HepG2 (cell line): Measurements from ENCODE around the gene PIR. TPM values are rescaled to one million over a fixed set of nuclear protein-coding genes. Genes with fewer than 3 reads are reported as not detected.

Experiments used
- ATAC-seq: fragments of 200-7000 bp; cut with Tn5 transposase; 3 replicates; pipeline ENCODE4 v1.9.1; 2020; ENCODE audit warnings: mild to moderate bottlenecking, moderate library complexity
- BruUV-seq: library from RNA; stranded (reverse); fragments of 400-500 nt; replicated peaks from 2 replicates; lab custom pipeline; 2021; lab: Mats Ljungman, UMichigan
- CTCF ChIA-PET: fragments of 300-600 bp; formaldehyde crosslinking; extraction: SDS; loops from one replicate; lab custom pipeline; 2021; ENCODE audit warnings: low total read pairs, inconsistent platforms, low intra/inter-chr PET ratio; lab: Yijun Ruan, JAX
- POLR2A ChIA-PET: fragments of 350-600 bp; sonication (Branson Sonifier 250); formaldehyde crosslinking; loops from one replicate; lab custom pipeline; 2020; ENCODE audit warnings: antibody characterized with exemption, inconsistent platforms; lab: Yijun Ruan, JAX
- DNase-seq: peaks from one replicate; pipeline ENCODE4 v3.0.0-alpha.2; 2015; ENCODE audit warnings: low spot score
- FAIRE-seq: peaks from 3 replicates; lab custom pipeline; 2011; peaks lifted over from hg19 to GRCh38; lab: Jason Lieb, UNC
- H2AFZ ChIP-seq: one replicate; pipeline ENCODE4 v1.6.1; 2011; ENCODE audit warnings: low read length, inconsistent platforms
- H3K27ac ChIP-seq: fragments of 300-600 bp; 3 replicates; pipeline ENCODE4 v1.8.0; 2011; ENCODE audit warnings: mixed run types, mild to moderate bottlenecking, mixed read lengths, low read length, inconsistent platforms; ENCODE audit not compliant: insufficient read depth; ENCODE audit errors: extremely low read length
- H3K27me3 ChIP-seq, 2 experiments: fragments of 200-600 bp in 1 of 2; 2 replicates in 1 of 2; 3 replicates in 1 of 2; pipeline versions ENCODE4 v1.6.0 to v1.8.0; 2011; ENCODE audit warnings: low read length in 2 of 2, mild to moderate bottlenecking in 2 of 2, moderate library complexity in 2 of 2, inconsistent platforms in 1 of 2; ENCODE audit not compliant: insufficient read depth in 2 of 2, control insufficient read depth in 1 of 2
- H3K36me3 ChIP-seq, 2 experiments: fragments of 200-600 bp in 1 of 2; replicated peaks in 1 of 2; 2 replicates in 1 of 2; 3 replicates in 1 of 2; pipeline versions ENCODE4 v1.5.1 to v1.8.0; 2011; ENCODE audit warnings: low read length in 2 of 2, inconsistent platforms in 1 of 2; ENCODE audit not compliant: insufficient read depth in 2 of 2, control insufficient read depth in 1 of 2
- H3K4me1 ChIP-seq: 2 replicates; pipeline ENCODE4 v1.5.1; 2012; ENCODE audit warnings: low read length, inconsistent platforms; ENCODE audit not compliant: insufficient read depth
- H3K4me2 ChIP-seq: 2 replicates; pipeline ENCODE4 v1.6.0; 2011; ENCODE audit warnings: low read depth, low read length, inconsistent platforms
- H3K4me3 ChIP-seq, 3 experiments: fragments of 200-600 bp in 1 of 3; sonication (generic), shearing (Covaris generic) in 1 of 3; replicated peaks in 1 of 3; 2 replicates each; pipeline ENCODE4 v1.5.1; 2011 to 2016; ENCODE audit warnings: low read length in 3 of 3, inconsistent platforms in 2 of 3, low read depth in 2 of 3, mild to moderate bottlenecking in 2 of 3, control low read depth in 1 of 3, mixed read lengths in 1 of 3; ENCODE audit not compliant: insufficient read depth in 1 of 3
- H3K79me2 ChIP-seq: one replicate; pipeline ENCODE4 v1.6.1; 2011; ENCODE audit warnings: low read length, inconsistent platforms; ENCODE audit not compliant: insufficient read depth
- H3K9ac ChIP-seq: 2 replicates; pipeline ENCODE4 v1.6.0; 2011; ENCODE audit warnings: mild to moderate bottlenecking, low read depth, low read length, inconsistent platforms; ENCODE audit not compliant: insufficient read depth
- H3K9me3 ChIP-seq: 2 replicates; pipeline ENCODE4 v1.5.1; 2012; ENCODE audit warnings: mild to moderate bottlenecking, low read length
- H4K20me1 ChIP-seq: 2 replicates; pipeline ENCODE4 v1.6.0; 2011; ENCODE audit warnings: inconsistent platforms, mild to moderate bottlenecking, low read length, moderate library complexity; ENCODE audit not compliant: insufficient read depth
- ARNT2 ChIP-seq: sonication (generic); formaldehyde crosslinking; IDR thresholded peaks from 2 replicates; pipeline ENCODE4 v1.8.0; 2022; ENCODE audit warnings: mild to moderate bottlenecking, low read depth, missing genetic modification reagents, moderate library complexity
- ATF7 ChIP-seq, 2 experiments: fragments of 450-650 bp in 1 of 2; sonication (generic) in 1 of 2; formaldehyde crosslinking in 1 of 2; IDR thresholded peaks; 2 replicates each; pipeline versions ENCODE4 v1.4.0 to v1.6.1; 2016 to 2020; ENCODE audit warnings: antibody characterized with exemption in 1 of 2, mild to moderate bottlenecking in 1 of 2, missing genetic modification reagents in 1 of 2
- ATRX ChIP-seq: sonication (generic); formaldehyde crosslinking; IDR thresholded peaks from 2 replicates; pipeline ENCODE4 v1.4.0; 2020; ENCODE audit warnings: missing genetic modification reagents, borderline replicate concordance
- CBFB ChIP-seq: sonication (generic); formaldehyde crosslinking; IDR thresholded peaks from 2 replicates; pipeline ENCODE4 v1.4.0; 2020; ENCODE audit warnings: missing genetic modification reagents
- CERS6 ChIP-seq: sonication (generic); formaldehyde crosslinking; IDR thresholded peaks from 2 replicates; pipeline ENCODE4 v1.5.0; 2020; ENCODE audit warnings: missing genetic modification reagents
- DMAP1 ChIP-seq: IDR thresholded peaks from 2 replicates; pipeline ENCODE4 v1.6.1; 2016
- EP300 ChIP-seq, 3 experiments: sonication (generic) in 1 of 3; formaldehyde crosslinking in 1 of 3; IDR thresholded peaks; 2 replicates each; pipeline versions ENCODE4 v1.5.1 to v1.6.1; 2011 to 2020; ENCODE audit warnings: low read depth in 2 of 3, low read length in 2 of 3, borderline replicate concordance in 1 of 3, improper control_type of control experiment in 1 of 3, mild to moderate bottlenecking in 1 of 3, missing genetic modification reagents in 1 of 3, moderate library complexity in 1 of 3
- HIC2 ChIP-seq: sonication (generic); formaldehyde crosslinking; IDR thresholded peaks from 2 replicates; pipeline ENCODE4 v1.9.0; 2022; ENCODE audit warnings: low read depth, missing genetic modification reagents
- MYNN ChIP-seq: sonication (generic); formaldehyde crosslinking; IDR thresholded peaks from 2 replicates; pipeline ENCODE4 v1.4.0; 2020; ENCODE audit warnings: mild to moderate bottlenecking, low read depth, missing genetic modification reagents
- ZNF142 ChIP-seq: sonication (generic); formaldehyde crosslinking; IDR thresholded peaks from 2 replicates; pipeline ENCODE4 v1.4.0; 2020; ENCODE audit warnings: missing genetic modification reagents
- ZNF180 ChIP-seq: sonication (generic); formaldehyde crosslinking; IDR thresholded peaks from 2 replicates; pipeline ENCODE4 v1.4.0; 2020; ENCODE audit warnings: low read depth, missing genetic modification reagents, borderline replicate concordance
- WGBS: methylation state at CpG from one replicate; pipeline ENCODE4 v1.1.6; 2017; ENCODE audit warnings: low lambda C conversion rate; 5-methylcytosine and 5-hydroxymethylcytosine counted together
- in situ Hi-C: cut with HindIII; loops from 2 replicates; pipeline ENCODE4 v1.10.0; 2017; ENCODE audit warnings: low pct_unique_long_range_greater_than_20kb; ENCODE audit not compliant: extremely low pct_ligation_motif_present
- intact Hi-C: fragments of 100-400 bp; cut with micrococcal nuclease; formaldehyde crosslinking; loops from one replicate; pipeline ENCODE4 v1.10.0; 2022; ENCODE audit not compliant: unreplicated experiment
- polyA plus RNA-seq, 8 experiments: library from polyadenylated mRNA; depleted of rRNA in 3 of 8; stranded (reverse) in 7 of 8; unstranded in 1 of 8; fragments of >200 nt; fragmentation: Illumina TruSeq in 4 of 8; extraction: Trizol in 4 of 8; gene quantifications; 2 replicates each; pipeline versions ENCODE4 v1.2.1 to v1.2.3, GENCODE V29; 2011 to 2016; ENCODE audit warnings: low read depth in 4 of 8, missing spikeins in 1 of 8, mixed read lengths in 1 of 8; ENCODE audit not compliant: insufficient read depth in 1 of 8
- total RNA-seq, 5 experiments: library from RNA; depleted of rRNA; stranded (reverse); fragments of >200 nt; fragmentation: Illumina TruSeq; extraction: Trizol; gene quantifications; 2 replicates each; pipeline ENCODE4 v1.2.3, GENCODE V29; 2016; ENCODE audit warnings: low read depth in 1 of 5
- TF ChIP-seq, protein P1 (sequence below): fragments of 450-650 bp; IDR thresholded peaks from 2 replicates; pipeline ENCODE4 v1.6.1; 2017; ENCODE audit warnings: mild to moderate bottlenecking

Gene PIR
- total and polyA plus RNA-seq, 2 of the 13 experiments (the other 11 are each of a cell fraction or from before 2014, with no cell fraction given), result 12.2 to 38.0 TPM

- ATAC-seq (no peak), FAIRE-seq (no peak), DNase-seq (no peak)
- H3K27ac ChIP-seq, result no peak overlapping the region
- WGBS, result 21% methylated on average over 3 of the region's 3 CpGs
- H3K27me3 ChIP-seq, result no peaks in the 10 kb centered on the region
- intact Hi-C loops, result loop anchor here (10.0 kb wide), 1 partner anchor 145 kb away; no protein-coding TSS in a partner anchor
- H2AFZ ChIP-seq, result no peak overlapping the region
- H3K36me3 ChIP-seq, result no peaks in the 10 kb centered on the region
- H3K4me1 ChIP-seq, result 0 out of 2 replicates have a peak, but pooled peaks cover 6% of the 10 kb centered on the region
- no peaks in the 10 kb centered on the region for H3K9me3 ChIP-seq
- CTCF ChIA-PET, result no interaction called here
- H3K4me2 ChIP-seq, result no peak overlapping the region
- H4K20me1 ChIP-seq, result no peaks in the 10 kb centered on the region
- no peak overlapping the region for H3K4me3 ChIP-seq
- no TSS peak for BruUV-seq
- H3K79me2 ChIP-seq, result no peaks in the 10 kb centered on the region
- H3K9ac ChIP-seq, result no peak overlapping the region
- in situ Hi-C loops, result loop anchor here (10.0 kb wide), 1 partner anchor 65 kb away; no protein-coding TSS in a partner anchor
- POLR2A ChIA-PET, result no interaction called here
- TF ChIP-seq CERS6 (CRISPR knock-in tag) (no peak), ARNT2 (CRISPR knock-in tag) (no peak), ZNF142 (CRISPR knock-in tag) (no peak), HIC2 (CRISPR knock-in tag) (no peak), EP300 (IDR thresholded peaks at IDR 0.05; ENCODE audit: low read depth in 2 of 2, low read length in 2 of 2) (no peak), EP300 (CRISPR knock-in tag; IDR thresholded peaks at IDR 0.05; ENCODE audit: borderline replicate concordance) (no peak), MYNN (no peak), ZNF180 (CRISPR knock-in tag) (no peak), ATF7 (IDR thresholded peaks at IDR 0.05) (no peak), ATF7 (CRISPR knock-in tag; IDR thresholded peaks at IDR 0.05) (no peak), CBFB (CRISPR knock-in tag) (no peak), DMAP1 (no peak), ATRX (no peak)
- TF ChIP-seq, protein P1, sequence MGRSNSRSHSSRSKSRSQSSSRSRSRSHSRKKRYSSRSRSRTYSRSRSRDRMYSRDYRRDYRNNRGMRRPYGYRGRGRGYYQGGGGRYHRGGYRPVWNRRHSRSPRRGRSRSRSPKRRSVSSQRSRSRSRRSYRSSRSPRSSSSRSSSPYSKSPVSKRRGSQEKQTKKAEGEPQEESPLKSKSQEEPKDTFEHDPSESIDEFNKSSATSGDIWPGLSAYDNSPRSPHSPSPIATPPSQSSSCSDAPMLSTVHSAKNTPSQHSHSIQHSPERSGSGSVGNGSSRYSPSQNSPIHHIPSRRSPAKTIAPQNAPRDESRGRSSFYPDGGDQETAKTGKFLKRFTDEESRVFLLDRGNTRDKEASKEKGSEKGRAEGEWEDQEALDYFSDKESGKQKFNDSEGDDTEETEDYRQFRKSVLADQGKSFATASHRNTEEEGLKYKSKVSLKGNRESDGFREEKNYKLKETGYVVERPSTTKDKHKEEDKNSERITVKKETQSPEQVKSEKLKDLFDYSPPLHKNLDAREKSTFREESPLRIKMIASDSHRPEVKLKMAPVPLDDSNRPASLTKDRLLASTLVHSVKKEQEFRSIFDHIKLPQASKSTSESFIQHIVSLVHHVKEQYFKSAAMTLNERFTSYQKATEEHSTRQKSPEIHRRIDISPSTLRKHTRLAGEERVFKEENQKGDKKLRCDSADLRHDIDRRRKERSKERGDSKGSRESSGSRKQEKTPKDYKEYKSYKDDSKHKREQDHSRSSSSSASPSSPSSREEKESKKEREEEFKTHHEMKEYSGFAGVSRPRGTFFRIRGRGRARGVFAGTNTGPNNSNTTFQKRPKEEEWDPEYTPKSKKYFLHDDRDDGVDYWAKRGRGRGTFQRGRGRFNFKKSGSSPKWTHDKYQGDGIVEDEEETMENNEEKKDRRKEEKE, result no peak
Observed at GRCh38 chrX:15499976-15500375, 6.8 kb upstream of the PIR start.
